GM21447 (cell line): ENCODE data around the gene DCHS1.

Experiments used
- ATAC-seq: cut with Tn5 transposase; IDR thresholded peaks from one replicate; pipeline ENCODE4 v1.9.1; 2021; ENCODE audit not compliant: unreplicated experiment

Gene DCHS1

DNA sequence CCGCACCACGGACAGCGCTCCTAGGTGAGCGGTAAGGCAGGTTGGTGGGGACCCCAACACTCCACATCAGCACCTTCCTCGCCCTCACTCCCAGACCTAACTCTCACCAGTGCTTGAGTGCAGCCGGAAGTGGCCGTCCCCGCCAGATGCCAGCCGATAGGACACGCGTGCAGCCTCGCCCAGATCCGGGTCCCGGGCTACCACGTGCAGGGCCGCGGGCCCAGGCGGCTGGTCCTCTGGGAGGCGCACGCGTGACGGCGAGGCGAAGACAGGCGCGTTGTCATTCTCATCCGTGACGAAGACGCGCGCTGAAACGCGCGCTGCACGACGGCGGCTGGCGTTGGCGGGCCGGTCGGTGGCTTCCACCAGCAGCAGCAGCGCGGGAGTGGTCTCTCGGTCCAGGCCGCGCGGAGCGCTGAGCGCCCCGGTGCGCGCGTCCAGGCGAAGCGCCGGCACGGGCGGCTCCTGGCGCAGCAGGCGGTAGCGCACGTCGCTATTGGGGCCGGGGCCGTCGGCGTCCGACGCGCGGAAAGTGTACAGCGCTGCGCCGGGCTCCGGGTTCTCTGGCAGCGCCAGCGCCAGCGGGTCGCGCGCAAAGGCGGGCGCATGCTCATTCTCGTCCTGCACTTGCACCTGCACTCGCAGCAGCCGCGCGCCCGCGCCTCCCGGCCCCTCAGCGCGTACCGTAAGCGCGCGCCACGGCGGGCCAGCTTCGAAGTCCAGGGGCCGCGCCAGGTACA lies 25.5 kb downstream of the DCHS1 start:
- ATAC-seq: no peak

DNA sequence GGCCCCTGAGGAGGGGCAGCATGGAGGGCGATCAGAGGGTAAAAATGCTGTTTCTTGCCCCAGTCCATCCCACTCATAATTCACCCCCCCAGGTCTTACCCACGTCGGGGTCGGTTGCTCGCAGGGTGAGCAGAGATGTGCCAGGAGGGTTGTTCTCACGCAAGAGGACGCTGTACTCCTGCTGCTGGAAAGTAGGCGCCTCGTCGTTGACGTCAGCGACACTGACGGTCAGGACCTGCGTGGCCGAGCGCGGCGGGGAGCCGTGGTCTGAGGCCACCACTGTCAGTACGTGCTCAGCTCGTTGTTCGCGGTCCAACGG lies 26.1 kb downstream of the DCHS1 start:
- no peak for ATAC-seq

DNA sequence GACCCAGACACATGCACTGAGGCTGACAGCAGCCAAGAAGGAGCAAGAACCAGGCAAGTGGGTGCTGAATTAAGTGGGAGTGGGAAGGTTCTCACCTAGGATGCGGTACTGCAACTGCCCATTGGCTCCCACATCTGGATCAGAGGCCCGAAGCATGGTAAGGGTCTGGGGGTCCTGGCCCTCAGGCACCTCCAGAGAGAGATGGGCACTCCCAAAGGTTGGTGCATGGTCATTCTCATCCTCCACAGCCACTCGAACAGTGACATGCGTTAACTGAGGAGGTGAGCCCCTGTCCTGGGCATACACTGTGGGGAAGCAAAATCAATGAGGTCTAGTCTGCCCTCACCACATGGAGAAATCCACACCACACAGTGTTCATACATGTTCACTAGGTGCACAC lies 27.1 kb downstream of the DCHS1 start:
- no peak for ATAC-seq

DNA sequence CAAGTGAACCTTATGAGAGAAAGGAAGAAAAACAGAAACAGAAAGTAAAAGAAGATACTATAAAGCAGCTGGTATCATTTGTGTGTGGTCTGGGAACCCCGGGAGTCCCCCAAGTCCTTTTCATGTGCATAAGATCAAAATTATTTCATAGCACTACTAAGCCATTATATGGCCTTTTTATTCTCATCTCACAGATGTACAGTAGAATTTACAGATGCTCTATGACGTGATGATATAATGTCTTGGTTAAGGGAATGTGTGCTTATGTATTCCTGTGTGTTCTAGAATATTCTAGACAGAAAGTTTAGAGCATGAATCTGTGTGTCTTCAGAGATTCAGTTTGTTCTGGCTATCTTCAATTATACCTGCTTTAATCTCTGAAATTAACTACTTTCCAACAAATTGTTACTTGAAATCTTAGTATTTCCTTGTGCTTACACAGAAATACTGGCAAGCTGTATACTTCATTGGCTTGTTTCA lies 27.8 kb downstream of the DCHS1 start:
- ATAC-seq: peak; percentile 88

DNA sequence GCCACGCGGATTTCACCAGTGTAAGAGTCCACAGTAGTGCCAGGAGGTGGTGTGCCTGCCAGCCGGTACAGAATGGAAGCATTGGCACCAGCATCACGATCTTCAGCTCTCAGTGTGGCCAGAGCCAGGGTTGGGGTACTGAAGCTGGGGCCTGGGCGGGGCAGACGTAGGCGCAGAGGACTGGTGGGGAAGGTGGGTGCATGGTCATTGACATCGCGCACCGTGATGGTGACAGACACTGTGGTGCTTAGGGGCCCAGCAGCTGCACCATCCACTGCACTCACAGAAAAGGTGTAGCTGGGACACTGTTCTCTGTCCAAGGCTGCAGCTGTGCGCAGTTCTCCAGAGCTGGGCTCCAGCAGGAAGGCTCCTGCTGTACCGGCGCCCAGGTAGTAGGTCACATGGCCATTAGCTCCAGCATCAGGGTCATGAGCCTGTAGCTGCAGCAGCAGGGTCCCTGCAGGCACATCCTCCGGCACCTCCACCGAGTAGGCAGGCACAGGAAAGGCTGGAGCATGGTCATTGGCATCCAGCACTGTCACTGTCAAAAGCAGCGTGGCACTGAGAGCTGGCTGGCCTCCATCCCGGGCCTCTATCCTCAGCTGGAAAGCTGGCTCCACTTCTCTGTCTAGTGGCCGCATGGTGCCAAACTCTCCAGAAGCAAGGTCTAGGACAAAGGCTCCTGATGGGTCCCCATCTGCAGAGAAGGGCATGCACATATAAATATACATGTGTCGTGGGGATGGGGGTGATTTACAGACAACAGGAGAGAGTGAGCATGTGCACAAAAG lies 28.4 kb downstream of the DCHS1 start:
- no peak for ATAC-seq

DNA sequence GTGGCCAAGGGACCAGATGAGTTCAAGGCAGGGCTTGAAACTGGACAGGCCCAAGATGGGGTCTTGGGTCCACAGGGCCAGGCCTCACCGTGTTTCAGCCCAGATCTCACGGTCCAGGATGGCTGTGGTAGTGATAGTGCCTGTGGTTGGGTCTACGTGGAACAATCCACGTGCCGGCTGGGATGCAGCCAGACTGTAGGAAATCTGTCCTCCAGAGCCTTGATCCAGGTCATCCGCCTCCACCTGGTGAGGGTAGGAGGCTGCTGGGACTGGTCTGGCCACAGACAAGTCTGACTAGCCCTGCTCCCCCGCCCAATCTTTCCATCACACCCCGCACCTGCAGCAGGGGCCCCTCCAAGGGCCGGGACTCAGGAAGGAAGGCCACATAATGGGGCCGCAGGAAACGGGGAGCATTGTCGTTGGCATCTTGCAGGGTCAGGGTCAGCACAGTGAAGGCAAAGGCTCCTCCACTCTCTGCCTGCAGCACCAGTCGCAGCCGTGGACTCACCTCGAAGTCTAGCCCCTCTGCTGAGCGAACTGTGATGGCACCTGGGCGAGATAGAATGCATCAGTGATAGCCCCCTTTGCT lies 29.7 kb downstream of the DCHS1 start:
- no peak for ATAC-seq

DNA sequence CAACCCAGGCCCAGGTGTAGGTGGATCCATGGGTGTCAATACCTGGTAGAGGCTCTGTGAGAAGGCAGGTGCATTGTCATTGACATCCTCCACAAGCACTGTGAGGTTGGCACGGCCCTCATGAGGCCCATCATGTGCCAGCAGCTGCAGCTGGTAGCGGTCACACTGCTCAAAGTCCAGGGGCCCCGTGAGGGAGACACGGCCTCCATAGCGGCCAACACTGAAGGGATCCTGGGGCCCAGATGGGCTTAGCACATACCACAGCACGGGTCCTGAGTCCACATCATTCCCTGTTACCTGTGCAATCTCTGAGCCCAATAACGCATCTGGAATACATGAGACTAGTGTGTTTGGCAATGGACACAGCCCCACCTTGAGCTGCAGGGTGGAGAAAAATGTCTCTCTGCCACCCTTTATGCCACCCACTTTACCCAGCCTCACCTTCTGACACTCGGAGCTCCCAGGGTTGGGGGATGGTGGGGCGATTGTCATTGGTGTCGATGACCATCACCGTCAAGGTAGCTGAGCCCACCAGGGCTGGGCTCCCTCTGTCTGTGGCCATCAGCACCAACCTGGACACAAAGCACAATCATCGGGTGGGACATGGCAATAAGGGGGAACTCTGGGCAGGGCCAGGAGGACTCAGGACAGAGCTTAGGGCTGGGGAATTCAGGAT lies 30.3 kb downstream of the DCHS1 start:
- ATAC-seq: no peak

DNA sequence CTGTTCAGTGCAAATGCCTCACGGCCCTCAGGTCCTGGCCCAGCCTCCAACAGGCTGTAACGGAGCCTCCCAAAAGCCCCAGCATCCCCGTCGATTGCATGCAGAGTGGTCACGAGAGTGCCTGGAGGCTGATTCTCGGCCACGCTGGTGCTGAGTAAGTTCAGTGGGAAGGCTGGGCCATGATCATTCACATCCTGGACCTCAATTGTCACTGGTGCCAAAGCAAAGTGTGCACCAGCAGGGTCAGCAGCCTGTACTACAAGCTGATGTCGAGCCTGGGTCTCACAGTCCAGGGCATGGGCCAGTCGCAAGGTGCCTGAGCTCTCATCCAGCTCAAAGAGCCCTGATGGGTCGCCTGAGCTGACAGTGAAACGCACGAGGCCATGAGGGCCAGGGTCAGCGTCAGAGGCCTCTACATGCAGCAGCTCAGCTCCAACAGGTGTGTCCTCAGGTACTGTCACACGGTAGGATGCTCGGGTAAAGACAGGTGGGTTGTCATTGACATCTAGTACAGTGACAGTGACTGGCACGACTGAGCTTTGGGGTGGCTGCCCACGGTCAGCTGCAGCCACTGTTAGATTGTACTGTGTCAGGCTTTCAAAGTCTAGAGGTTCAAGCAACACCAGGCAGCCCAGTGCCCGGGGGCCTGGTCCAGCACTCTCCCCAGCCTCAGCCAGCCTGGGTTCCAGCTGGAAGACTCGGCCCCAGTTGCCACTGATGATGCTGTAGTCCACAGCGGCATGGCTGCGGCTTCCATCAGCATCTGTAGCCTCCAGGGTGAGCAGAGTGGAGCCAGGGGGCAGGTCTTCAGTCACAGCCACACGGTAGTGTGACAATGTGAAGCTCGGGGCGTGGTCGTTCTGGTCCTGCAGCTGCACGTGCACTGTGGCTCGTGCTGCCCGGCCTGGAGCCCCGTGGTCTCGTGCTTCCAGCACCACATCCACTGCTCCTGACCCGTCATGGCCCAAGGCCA lies 31.9 kb downstream of the DCHS1 start:
- no peak for ATAC-seq

DNA sequence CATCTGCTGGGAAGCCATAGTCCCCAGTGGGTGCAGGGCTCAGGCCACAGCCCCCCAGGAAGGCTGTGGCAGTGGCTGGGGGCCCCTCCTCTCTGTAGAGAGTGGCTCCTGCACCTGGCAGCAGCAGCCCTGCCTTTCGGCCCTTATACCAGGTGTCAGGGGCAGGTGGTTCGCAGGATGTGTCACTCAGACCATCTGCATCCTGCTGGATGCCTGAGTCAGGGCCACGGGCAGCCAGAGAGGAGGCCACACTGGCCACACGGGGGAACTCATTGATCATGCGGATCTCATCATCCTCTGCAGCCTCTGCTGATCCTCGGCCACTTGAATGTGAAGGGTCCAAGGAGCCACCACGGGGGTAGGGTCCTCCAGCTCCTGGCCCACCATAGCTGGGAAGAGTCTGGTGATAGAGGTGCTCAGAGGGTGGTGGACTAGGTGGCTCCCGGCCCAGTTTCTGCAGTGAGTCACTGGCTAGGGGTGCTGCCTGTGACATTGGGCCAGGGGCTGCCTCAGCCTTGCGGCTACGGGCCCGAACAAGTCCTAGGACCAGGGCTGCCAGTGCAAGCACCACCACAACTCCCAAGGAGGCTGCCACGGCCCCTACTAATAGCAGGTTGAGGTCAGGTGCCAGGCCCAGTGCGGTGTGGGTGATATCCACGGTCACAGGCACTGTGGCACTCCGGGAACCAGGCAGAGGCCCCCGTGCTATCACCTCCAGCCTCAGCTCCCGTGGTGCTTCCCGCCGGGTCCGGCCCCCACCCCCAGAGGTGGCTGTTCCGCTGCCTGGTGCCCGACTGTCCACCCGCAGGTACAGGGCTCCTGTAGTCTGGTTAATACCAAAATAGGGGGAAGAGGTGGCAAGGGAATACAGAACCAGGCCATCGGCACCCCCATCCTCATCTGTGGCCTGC lies 33.1 kb downstream of the DCHS1 start:
- no peak for ATAC-seq

DNA sequence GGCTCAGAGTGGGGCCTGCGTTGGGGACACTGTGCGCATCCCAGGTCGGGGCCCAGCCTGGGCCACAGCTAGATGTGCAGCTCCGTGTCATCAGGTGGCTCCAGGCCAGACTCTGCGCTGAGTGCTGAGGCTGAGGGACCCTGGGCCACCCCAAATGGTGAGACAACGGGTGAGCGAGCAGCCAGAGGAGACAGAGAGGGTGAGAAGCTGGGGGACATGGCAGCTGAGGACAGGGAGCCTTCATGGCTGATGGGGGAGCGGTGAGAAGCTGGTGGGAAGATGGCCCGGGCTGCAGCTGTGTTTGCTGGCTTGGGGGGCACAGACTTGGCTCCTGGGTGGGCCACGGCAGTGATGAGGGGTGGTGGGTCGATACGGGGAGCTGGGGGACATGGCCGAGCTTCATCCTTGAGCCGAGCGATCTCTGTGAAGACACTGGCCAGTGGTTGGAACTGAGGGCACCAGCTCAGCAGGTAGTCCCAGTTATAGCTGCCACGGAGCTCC lies 33.8 kb downstream of the DCHS1 start:
- no peak for ATAC-seq

DNA sequence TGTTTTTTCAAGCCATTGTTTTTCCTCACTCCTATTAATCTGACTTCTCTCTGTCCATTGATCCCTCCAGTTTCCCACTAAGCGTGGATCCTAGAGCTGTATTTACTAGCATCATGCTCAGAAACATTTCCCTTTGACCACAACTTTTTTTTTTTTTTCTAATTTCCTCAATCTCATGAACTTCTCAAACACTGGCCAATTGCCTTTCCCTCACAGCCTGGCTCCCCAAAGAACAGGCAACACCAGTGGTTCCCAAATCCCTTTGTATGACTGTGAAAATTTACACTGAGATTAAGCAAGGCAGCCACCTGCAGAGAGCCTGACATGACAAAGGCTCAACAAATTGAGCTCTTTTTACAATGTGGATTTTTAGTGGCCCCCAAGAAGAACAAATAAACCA lies 35.0 kb downstream of the DCHS1 start:
- no peak for ATAC-seq

DNA sequence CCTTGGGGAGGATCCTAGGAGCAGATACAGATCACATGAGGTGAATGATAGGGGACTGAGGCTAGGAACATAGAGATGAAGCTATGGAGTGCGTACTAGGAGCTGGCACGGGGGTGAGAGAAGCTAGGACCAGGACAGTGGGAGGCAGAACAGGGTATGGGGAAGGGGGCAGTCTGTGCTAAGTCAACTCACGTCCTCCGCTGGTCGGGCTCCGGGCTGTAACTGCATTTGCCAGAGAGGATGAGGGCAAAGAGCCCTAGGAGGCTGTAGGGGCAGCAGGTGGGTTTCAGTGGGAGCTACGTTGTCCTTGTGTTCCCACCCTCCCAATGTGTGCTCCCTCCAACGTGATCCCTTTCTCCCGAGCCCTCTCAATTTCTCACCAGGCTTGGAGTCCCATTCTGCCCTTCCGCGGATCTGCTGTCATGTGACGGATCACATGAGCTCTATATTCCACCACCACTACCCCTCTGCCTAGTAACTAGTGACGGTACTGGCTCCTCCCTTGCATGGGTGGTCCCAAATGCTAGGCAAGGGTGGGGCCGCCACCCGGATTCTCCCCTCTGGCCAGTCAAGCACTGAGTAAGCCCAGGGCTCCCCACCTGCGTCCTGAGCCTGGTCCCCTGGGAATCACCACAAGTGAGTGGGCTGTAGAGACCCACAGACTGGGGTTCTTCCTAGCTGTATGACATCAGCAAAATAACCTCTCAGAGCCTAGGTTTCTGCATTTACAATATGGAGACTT lies 36.4 kb downstream of the DCHS1 start, which contains the start of gene TPP1:
TPP1 (minus strand) TSS at position 419 of the 742 bp plus-strand sequence; CDS start at position 397, 22 bp downstream.
- ATAC-seq: peak; percentile 99

DNA sequence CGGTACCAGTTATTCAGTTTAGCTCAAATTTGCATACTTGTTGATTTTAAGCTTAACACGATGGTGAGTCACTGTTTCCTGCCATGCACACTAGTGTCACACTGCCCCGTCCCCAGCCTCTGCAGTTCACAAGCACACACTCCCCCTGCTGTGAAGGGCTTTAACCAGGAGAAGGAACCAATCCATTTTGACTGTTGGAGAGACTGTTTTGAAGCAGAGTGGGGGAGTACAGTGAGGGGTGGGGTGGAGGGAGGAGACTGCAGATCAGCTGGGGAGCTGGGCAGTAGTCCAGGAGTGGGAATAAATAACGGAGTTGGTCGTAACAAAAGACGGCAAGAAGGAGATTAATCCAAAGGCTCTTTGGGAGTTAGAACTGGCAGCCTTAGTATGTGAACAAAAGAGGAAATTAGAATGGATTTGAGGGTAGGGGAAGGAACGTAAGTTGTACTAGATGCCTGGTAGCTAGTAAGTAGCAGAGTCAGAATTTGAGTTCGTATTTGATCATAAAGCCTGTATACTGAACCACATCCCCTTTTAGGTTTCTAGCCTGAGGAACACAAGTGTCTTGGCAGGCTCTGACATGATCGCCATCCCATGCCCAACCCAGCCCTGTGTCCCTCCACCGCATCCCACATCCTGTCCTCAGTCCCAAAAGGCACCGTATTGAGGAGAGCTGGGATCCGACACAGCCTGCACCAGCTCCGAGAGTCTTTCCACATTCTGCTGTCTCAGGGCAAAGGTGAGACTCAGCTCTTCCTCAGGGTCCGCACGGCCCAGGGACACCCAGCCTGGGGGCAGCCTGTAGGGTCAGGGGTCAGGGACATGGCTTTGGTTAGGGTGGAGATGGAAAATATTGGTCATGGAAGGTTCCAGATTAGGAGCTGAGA lies 37.2 kb downstream of the DCHS1 start:
- ATAC-seq: peak; percentile 22

DNA sequence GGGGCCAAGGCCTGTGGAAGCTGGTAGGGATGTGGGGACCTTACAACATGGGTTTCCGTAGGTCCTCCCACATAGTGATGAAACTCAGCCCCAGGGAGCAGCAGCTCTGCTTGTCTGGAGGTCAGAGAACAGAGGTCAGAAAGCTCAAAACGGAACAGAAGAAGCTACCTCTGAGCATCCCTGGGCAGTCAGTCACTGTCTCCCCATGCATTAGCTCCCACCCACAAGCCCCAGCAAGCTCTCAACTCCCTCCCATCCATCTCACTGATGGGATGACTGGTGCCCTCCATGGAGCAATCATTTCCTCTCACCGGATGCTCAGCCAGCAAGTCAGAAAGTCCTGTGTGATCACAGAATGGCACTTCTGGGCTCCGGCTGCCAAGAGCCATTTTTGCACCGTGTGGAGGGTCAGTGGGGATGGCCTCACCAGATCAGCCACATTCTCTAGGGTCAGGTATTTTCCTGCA lies 38.3 kb downstream of the DCHS1 start:
- ATAC-seq: no peak

DNA sequence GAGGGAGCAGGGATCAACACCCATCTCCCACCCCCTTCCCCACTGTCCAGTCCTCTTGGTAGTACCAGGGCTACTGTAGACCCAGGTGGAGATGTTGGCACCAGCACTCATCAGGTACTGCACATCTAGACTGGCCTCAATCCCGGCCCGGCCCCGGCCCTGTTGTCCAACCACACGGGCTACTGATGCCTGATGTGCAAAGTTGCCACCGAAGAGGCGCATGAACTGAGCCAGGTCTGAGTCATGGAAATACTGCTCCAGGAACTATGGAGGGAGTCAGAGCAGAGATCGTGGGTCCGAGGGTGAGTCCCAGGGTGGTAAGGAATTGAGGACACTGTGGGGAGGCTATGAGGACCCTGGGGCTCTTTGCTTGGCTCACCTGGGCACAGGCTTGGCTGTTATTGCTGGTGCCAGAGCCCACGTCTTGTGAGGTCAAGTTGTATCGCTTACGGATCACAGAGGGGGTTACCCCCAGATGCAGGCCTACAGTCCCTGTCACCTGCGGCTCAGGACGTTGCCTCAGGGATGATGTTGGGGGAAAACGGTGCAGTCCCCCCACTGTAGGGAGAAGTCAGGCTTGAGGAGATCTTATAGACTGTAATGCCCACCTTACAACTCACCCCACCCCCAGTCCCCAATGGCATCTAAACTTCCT lies 38.9 kb downstream of the DCHS1 start:
- no peak for ATAC-seq

DNA sequence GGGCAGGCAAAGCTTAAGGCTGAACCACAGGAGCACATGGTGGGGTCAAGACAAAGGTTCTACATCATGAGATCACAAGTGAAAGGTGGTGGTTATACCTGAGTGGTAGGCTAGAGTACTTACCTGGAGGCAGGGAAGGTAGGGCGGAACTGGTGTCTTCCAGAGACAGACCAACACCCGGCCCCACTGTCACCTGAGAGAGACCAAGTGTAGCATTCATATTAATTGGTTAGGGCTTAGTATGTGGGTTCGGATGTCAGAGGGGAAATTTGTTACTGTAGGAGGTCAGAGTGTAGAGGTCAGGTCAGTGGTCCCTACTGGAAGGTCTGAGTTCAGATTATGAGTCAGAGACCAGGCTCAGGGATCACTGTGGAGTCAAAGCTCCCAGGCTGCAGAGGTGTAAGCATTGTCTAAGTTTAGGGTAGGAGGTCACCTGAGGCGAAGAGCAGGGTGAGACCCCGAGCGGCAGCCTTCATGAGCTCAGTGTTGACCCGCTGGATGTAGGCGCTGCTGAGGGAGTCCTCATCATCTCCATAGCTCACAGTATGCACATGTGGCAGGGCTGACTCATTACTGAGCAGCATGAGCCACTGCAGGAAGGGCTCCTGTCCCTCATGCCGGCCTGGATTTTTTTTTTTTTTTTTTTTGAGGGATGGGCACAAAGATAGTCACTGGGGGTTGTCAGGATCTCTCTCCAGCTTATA lies 39.6 kb downstream of the DCHS1 start:
- ATAC-seq: no peak
